NCI-H2029 treated with DMSO at 0.1 percent for 48 hours (cell line): ENCODE results near the gene SEL1L2.
A peak's percentile ranks its signal among the peaks of the same experiment; 100 is the strongest.

Source experiments
- DNase-seq: peaks from one replicate; lab custom pipeline; 2025; lab: John Stamatoyannopoulos, UW

Gene SEL1L2

GRCh38 chr20:13930281-13930680 is 60.1 kb downstream of the SEL1L2 start:
- DNase-seq = no peak

GRCh38 chr20:13929836-13930235 is 60.6 kb downstream of the SEL1L2 start:
- DNase-seq = no peak

GRCh38 chr20:13928901-13929300 is 61.5 kb downstream of the SEL1L2 start:
- DNase-seq = no peak

- DNase-seq = no peak
Measured at GRCh38 chr20:13927171-13927570, 63.2 kb downstream of the SEL1L2 start.

GRCh38 chr20:13922241-13922640 is 68.2 kb downstream of the SEL1L2 start:
- no peak for DNase-seq

GRCh38 chr20:13915284-13915683 is 75.1 kb downstream of the SEL1L2 start:
- DNase-seq = no peak

GRCh38 chr20:13913572-13913971 is 76.8 kb downstream of the SEL1L2 start:
- no peak for DNase-seq

GRCh38 chr20:13913131-13913530 is 77.3 kb downstream of the SEL1L2 start:
- no peak for DNase-seq

- DNase-seq = no peak
Measured at GRCh38 chr20:13910492-13910891, 79.9 kb downstream of the SEL1L2 start.

GRCh38 chr20:13909067-13909466 is 81.3 kb downstream of the SEL1L2 start:
- DNase-seq = no peak

- no peak for DNase-seq
Measured at GRCh38 chr20:13904766-13905165, 85.6 kb downstream of the SEL1L2 start.

- no peak for DNase-seq
Measured at GRCh38 chr20:13900496-13900895, 89.9 kb downstream of the SEL1L2 start.

- no peak for DNase-seq
Measured at GRCh38 chr20:13898012-13898612, 92.3 kb downstream of the SEL1L2 start.

GRCh38 chr20:13891575-13891974 is 98.8 kb downstream of the SEL1L2 start:
- DNase-seq = no peak

GRCh38 chr20:13884803-13885202 is 105.6 kb downstream of the SEL1L2 start:
- no peak for DNase-seq

- no peak for DNase-seq
Measured at GRCh38 chr20:13883425-13883824, 107.0 kb downstream of the SEL1L2 start.

GRCh38 chr20:13878566-13878965 is 111.8 kb downstream of the SEL1L2 start:
- DNase-seq = no peak

GRCh38 chr20:13877793-13878192 is 112.6 kb downstream of the SEL1L2 start:
- peak; percentile 33 for DNase-seq

- DNase-seq = no peak
Measured at GRCh38 chr20:13875265-13875811, 115.1 kb downstream of the SEL1L2 start.

GRCh38 chr20:13874394-13875157 is 115.8 kb downstream of the SEL1L2 start:
- DNase-seq = no peak

GRCh38 chr20:13873831-13874230 is 116.6 kb downstream of the SEL1L2 start:
- no peak for DNase-seq

- DNase-seq = no peak
Measured at GRCh38 chr20:13870170-13870748, 120.2 kb downstream of the SEL1L2 start.

GRCh38 chr20:13868331-13868730 is 122.1 kb downstream of the SEL1L2 start:
- DNase-seq = no peak
